ENCODE data around the gene EPC1. TPM values are rescaled to one million over a fixed set of nuclear protein-coding genes. Genes with fewer than 3 reads are reported as not detected.

Gene EPC1
- total and polyA plus RNA-seq, 11 donors: 10.9 to 26.3 (median 16.2) TPM

DNA sequence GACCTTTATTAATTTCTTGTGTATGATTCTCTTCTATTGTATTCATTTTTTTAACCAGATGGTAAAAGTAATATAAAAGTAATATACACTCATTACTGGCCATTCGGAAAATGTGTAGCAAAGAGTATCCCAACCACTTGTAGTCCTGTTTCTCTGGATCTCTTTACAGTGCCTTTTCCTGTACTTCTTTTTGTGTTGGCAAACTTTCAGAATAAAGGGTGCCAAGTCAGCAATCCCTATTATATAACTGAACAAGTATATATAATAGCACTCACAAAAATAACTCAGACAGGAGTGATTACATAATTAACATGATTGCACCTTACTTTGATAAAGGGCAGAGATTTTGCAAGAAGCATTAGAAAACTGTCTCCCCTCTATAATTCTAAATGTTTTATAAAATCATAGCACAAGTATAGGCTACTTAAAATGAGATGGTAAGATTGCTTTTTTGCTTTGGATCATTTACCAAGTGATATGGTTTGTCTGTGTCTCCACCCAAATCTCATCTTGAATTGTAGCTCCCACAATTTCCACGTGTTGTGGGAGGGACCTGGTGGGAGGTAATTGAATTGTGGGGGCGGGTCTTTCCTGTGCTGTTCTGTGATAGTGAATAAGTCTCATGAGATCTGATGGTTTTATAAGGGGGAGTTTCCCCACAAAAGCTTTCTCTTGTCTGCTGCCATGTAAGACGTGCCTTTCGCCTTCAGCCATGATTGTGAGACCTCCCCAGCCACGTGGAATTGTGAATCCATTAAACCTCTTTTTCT is 41.5 kb upstream of the EPC1 start:
- intact Hi-C loops (cut with DNase I): no loop called here
- Histone ChIP-seq H3K27me3 (no peaks in the 10 kb centered on the region), H3K9me3 (no peaks in the 10 kb centered on the region), H3K36me3 (no peaks in the 10 kb centered on the region), H3K4me1 (peaks cover 0 to 12% (median 0%) of the 10 kb centered on the region in 12 donors), H3K4me3 (no peak overlapping the region), H3K27ac (no peak overlapping the region)
- WGBS, 4 donors: 62 to 66% (median 65%) methylated on average over 6 of the region's 6 CpGs
- ATAC-seq (peak in 1 of 4 donors; percentile 34), DNase-seq (no peak)
- TF ChIP-seq, protein P1, sequence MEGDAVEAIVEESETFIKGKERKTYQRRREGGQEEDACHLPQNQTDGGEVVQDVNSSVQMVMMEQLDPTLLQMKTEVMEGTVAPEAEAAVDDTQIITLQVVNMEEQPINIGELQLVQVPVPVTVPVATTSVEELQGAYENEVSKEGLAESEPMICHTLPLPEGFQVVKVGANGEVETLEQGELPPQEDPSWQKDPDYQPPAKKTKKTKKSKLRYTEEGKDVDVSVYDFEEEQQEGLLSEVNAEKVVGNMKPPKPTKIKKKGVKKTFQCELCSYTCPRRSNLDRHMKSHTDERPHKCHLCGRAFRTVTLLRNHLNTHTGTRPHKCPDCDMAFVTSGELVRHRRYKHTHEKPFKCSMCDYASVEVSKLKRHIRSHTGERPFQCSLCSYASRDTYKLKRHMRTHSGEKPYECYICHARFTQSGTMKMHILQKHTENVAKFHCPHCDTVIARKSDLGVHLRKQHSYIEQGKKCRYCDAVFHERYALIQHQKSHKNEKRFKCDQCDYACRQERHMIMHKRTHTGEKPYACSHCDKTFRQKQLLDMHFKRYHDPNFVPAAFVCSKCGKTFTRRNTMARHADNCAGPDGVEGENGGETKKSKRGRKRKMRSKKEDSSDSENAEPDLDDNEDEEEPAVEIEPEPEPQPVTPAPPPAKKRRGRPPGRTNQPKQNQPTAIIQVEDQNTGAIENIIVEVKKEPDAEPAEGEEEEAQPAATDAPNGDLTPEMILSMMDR (IDR thresholded peaks at IDR 0.05): no peak
- no peak for TF ChIP-seq POLR2A (IDR thresholded peaks at IDR 0.05)

- no peak overlapping the region for H3K27ac ChIP-seq
- no peaks in the 10 kb centered on the region for H3K9me3 ChIP-seq
- peak overlapping the region in 1 of 12 donors; percentile 15 for H3K4me3 ChIP-seq
- peaks cover 0 to 12% (median 0%) of the 10 kb centered on the region in 12 donors for H3K4me1 ChIP-seq
- no peak for DNase-seq
- 70 to 78% (median 76%) methylated on average over 7 of the region's 7 CpGs for WGBS, 4 donors
- intact Hi-C loops (cut with DNase I): no loop called here
- TF ChIP-seq, protein P1 (IDR thresholded peaks at IDR 0.05): no peak
- TF ChIP-seq POLR2A (IDR thresholded peaks at IDR 0.05): no peak
- H3K27me3 ChIP-seq: no peaks in the 10 kb centered on the region
- H3K36me3 ChIP-seq: no peaks in the 10 kb centered on the region
- ATAC-seq: no peak
Observed at GRCh38 chr10:32386623-32387260, 39.8 kb upstream of the EPC1 start.

- Histone ChIP-seq H3K36me3 (no peaks in the 10 kb centered on the region), H3K9me3 (no peaks in the 10 kb centered on the region), H3K27ac (no peak overlapping the region), H3K4me3 (no peak overlapping the region), H3K4me1 (peaks cover 0 to 17% (median 3%) of the 10 kb centered on the region in 12 donors), H3K27me3 (no peaks in the 10 kb centered on the region)
- no peak for DNase-seq
- TF ChIP-seq, protein P1 (IDR thresholded peaks at IDR 0.05): no peak
- 91 to 94% (median 94%) methylated on average over 4 of the region's 4 CpGs for WGBS, 4 donors
- intact Hi-C loops (cut with DNase I): loop anchor here in 2 of 10 donors (5.0 kb wide), 1 partner anchor 58 kb away; no protein-coding TSS in a partner anchor
- ATAC-seq: no peak
Observed at GRCh38 chr10:32384171-32384570, 37.2 kb upstream of the EPC1 start.

GRCh38 chr10:32381165-32381564 is 34.2 kb upstream of the EPC1 start:
- Histone ChIP-seq H3K4me1 (peaks cover 0 to 12% (median 5%) of the 10 kb centered on the region in 12 donors), H3K27me3 (no peaks in the 10 kb centered on the region), H3K4me3 (no peak overlapping the region), H3K36me3 (no peaks in the 10 kb centered on the region), H3K27ac (no peak overlapping the region), H3K9me3 (no peaks in the 10 kb centered on the region)
- DNase-seq (no peak), ATAC-seq (no peak)
- TF ChIP-seq, protein P1 (IDR thresholded peaks at IDR 0.05): no peak
- no peak for TF ChIP-seq POLR2A (IDR thresholded peaks at IDR 0.05)
- intact Hi-C loops (cut with DNase I): loop anchor here in 3 of 10 donors (2.0 to 5.0 kb wide), 2 partner anchors 61 to 66 kb away; partner anchors contain the start of gene CCDC7 (in 1 of the 3)
- 85 to 93% (median 87%) methylated on average over 3 of the region's 3 CpGs for WGBS, 4 donors
